Endothelial cell of umbilical vein (primary cell): ENCODE measurements around the gene NCAPG2. TPM values are rescaled to one million over a fixed set of nuclear protein-coding genes. Genes with fewer than 3 reads are reported as not detected.

Source experiments
- BruUV-seq: library from RNA; stranded (reverse); fragments of 400-500 nt; replicated peaks from 2 replicates; lab custom pipeline; 2021; lab: Mats Ljungman, UMichigan
- CTCF ChIA-PET: fragments of 300-600, 350-600 bp; sonication (Branson Sonifier 250); formaldehyde crosslinking; loops from one replicate; lab custom pipeline; 2021; ENCODE audit warnings: antibody characterized with exemption, inconsistent platforms; lab: Charles Lee
- POLR2A ChIA-PET: fragments of 300-600, 350-600 bp; sonication (Branson Sonifier 250); formaldehyde crosslinking; loops from one replicate; lab custom pipeline; 2021; ENCODE audit warnings: antibody characterized with exemption, inconsistent platforms; lab: Charles Lee
- DNase-seq: peaks from one replicate; pipeline ENCODE4 v3.0.0-alpha.2; 2011; ENCODE audit warnings: low read depth, low spot score
- FAIRE-seq: peaks from 2 replicates; lab custom pipeline; 2011; peaks lifted over from hg19 to GRCh38; lab: Jason Lieb, UNC
- H2AFZ ChIP-seq: 2 replicates; pipeline ENCODE4 v1.6.0; 2012; ENCODE audit warnings: low read depth, low read length, control low read depth, inconsistent platforms
- H3K27ac ChIP-seq: 2 replicates; pipeline ENCODE4 v1.5.1; 2011; ENCODE audit warnings: low read depth, mild to moderate bottlenecking, control low read depth, low read length, moderate library complexity; ENCODE audit not compliant: insufficient read depth
- H3K27me3 ChIP-seq, 2 experiments: 2 replicates each; pipeline versions ENCODE4 v1.6.0 to v1.6.1; 2011; ENCODE audit warnings: low read length in 2 of 2, mixed read lengths in 1 of 2; ENCODE audit not compliant: control insufficient read depth in 2 of 2, insufficient read depth in 2 of 2
- H3K36me3 ChIP-seq, 2 experiments: 2 replicates in 1 of 2; 3 replicates in 1 of 2; pipeline ENCODE4 v1.5.1; 2011; ENCODE audit warnings: low read length in 2 of 2, mild to moderate bottlenecking in 1 of 2, moderate library complexity in 1 of 2; ENCODE audit not compliant: control insufficient read depth in 2 of 2, insufficient read depth in 2 of 2; ENCODE audit errors: extremely low read depth in 1 of 2
- H3K4me1 ChIP-seq: 3 replicates; pipeline ENCODE4 v1.5.1; 2011; ENCODE audit warnings: mild to moderate bottlenecking, low read length; ENCODE audit not compliant: control insufficient read depth, insufficient read depth; ENCODE audit errors: extremely low read depth
- H3K4me2 ChIP-seq: 2 replicates; pipeline ENCODE4 v1.6.1; 2011; ENCODE audit warnings: low read length, control low read depth, mixed read lengths; ENCODE audit not compliant: insufficient read depth
- H3K4me3 ChIP-seq, 3 experiments: fragments of 200-600 bp in 1 of 3; sonication (generic), shearing (Covaris generic) in 1 of 3; replicated peaks in 1 of 3; 2 replicates each; pipeline ENCODE4 v1.5.1; 2011 to 2016; ENCODE audit warnings: control low read depth in 3 of 3, low read length in 3 of 3, mild to moderate bottlenecking in 2 of 3, inconsistent platforms in 1 of 3, low read depth in 1 of 3, moderate library complexity in 1 of 3; ENCODE audit not compliant: insufficient read depth in 1 of 3
- H3K79me2 ChIP-seq: 2 replicates; pipeline ENCODE4 v1.6.0; 2012; ENCODE audit warnings: low read length, inconsistent platforms; ENCODE audit not compliant: control insufficient read depth, insufficient read depth
- H3K9ac ChIP-seq: replicated peaks from 2 replicates; pipeline ENCODE3; 2011; ENCODE audit warnings: low read length, control low read depth; ENCODE audit not compliant: insufficient read depth; ENCODE audit errors: extremely low read depth
- H3K9me1 ChIP-seq: replicated peaks from 3 replicates; pipeline ENCODE4 v1.6.0; 2011; ENCODE audit warnings: mild to moderate bottlenecking, low read length; ENCODE audit not compliant: control insufficient read depth, insufficient read depth; ENCODE audit errors: extremely low read depth
- H3K9me3 ChIP-seq: replicated peaks from 2 replicates; pipeline ENCODE4 v1.5.1; 2012; ENCODE audit warnings: low read length, inconsistent platforms; ENCODE audit not compliant: control insufficient read depth, insufficient read depth
- H4K20me1 ChIP-seq: replicated peaks from 2 replicates; pipeline ENCODE3; 2011; ENCODE audit warnings: mild to moderate bottlenecking, low read length; ENCODE audit not compliant: control insufficient read depth, insufficient read depth; ENCODE audit errors: extremely low read depth
- CTCF ChIP-seq, 2 donors: IDR thresholded peaks; 1 replicate in 1 of 2; 2 replicates in 1 of 2; pipeline ENCODE4 v1.5.1; 2011; ENCODE audit warnings: low read length in 2 of 2, mild to moderate bottlenecking in 2 of 2, moderate library complexity in 2 of 2, control low read depth in 1 of 2, inconsistent platforms in 1 of 2, low read depth in 1 of 2; ENCODE audit not compliant: insufficient read depth in 1 of 2; ENCODE audit errors: extremely low read depth in 1 of 2
- EZH2 ChIP-seq: IDR thresholded peaks from 2 replicates; pipeline ENCODE4 v1.6.1; 2012; ENCODE audit warnings: borderline replicate concordance, low read depth, mild to moderate bottlenecking, moderate library complexity, low read length, inconsistent platforms; ENCODE audit not compliant: severe bottlenecking
- FOS ChIP-seq: IDR thresholded peaks from 2 replicates; pipeline ENCODE4 v1.6.1; 2011; ENCODE audit warnings: mild to moderate bottlenecking, low read length, moderate library complexity, borderline replicate concordance; ENCODE audit not compliant: insufficient read depth
- GATA2 ChIP-seq: IDR thresholded peaks from 2 replicates; pipeline ENCODE4 v1.7.0; 2011; ENCODE audit warnings: low read depth, mild to moderate bottlenecking, moderate library complexity, mixed read lengths, low read length; ENCODE audit not compliant: insufficient read length, insufficient read depth
- JUN ChIP-seq: IDR thresholded peaks from 2 replicates; pipeline ENCODE4 v1.6.1; 2011; ENCODE audit warnings: borderline replicate concordance, low read depth; ENCODE audit not compliant: insufficient read length, insufficient read depth
- MAX ChIP-seq: IDR thresholded peaks from 2 replicates; pipeline ENCODE4 v1.6.1; 2011; ENCODE audit not compliant: insufficient read depth, insufficient read length
- MYC ChIP-seq: IDR thresholded peaks from one replicate; pipeline ENCODE4 v1.6.1; 2011; ENCODE audit warnings: mild to moderate bottlenecking, low read depth, low read length
- POLR2A ChIP-seq: IDR thresholded peaks from 2 replicates; pipeline ENCODE4 v1.6.1; 2012; ENCODE audit warnings: low read depth, mild to moderate bottlenecking, control low read depth, low read length
- POLR2AphosphoS5 ChIP-seq: IDR thresholded peaks from 2 replicates; pipeline ENCODE4 v1.6.1; 2012; ENCODE audit warnings: low read depth, mild to moderate bottlenecking, control low read depth, low read length, moderate library complexity; ENCODE audit not compliant: insufficient read depth
- dilution Hi-C: fragments of 300-500 bp; cut with MboI; formaldehyde crosslinking; loops from one replicate; pipeline ENCODE4 v1.15.0; 2019; ENCODE audit warnings: low sequenced_read_pairs; ENCODE audit not compliant: extremely low pct_ligation_motif_present
- intact Hi-C: fragments of 100-400 bp; cut with micrococcal nuclease; formaldehyde crosslinking; loops from one replicate; pipeline ENCODE4 v1.10.0; 2022
- polyA plus RNA-seq, 4 experiments: library from polyadenylated mRNA; depleted of rRNA in 3 of 4; stranded (reverse) in 3 of 4; unstranded in 1 of 4; fragments of >200 nt; gene quantifications; 2 replicates each; pipeline versions ENCODE4 v1.2.1 to v1.2.3, GENCODE V29; 2011 to 2012; ENCODE audit warnings: missing spikeins in 1 of 4
- total RNA-seq: library from RNA; stranded (reverse); gene quantifications from 2 replicates; pipeline ENCODE4 v1.2.3, GENCODE V29; 2021

Gene NCAPG2
- total and polyA plus RNA-seq, 2 donors (not counting 3 experiments of a cell fraction or from before 2014, with no cell fraction given): 19.2 to 62.3 TPM

GRCh38 chr7:158730383-158731346, 26.1 kb upstream of the NCAPG2 start:
- Histone ChIP-seq H3K4me2 (no peak overlapping the region), H4K20me1 (no peaks in the 10 kb centered on the region), H3K4me3 (no peak overlapping the region), H3K27ac (no peak overlapping the region), H3K9ac (no peak overlapping the region), H2AFZ (no peak overlapping the region), H3K27me3 (no peaks in the 10 kb centered on the region), H3K9me1 (no peaks in the 10 kb centered on the region), H3K9me3 (no peaks in the 10 kb centered on the region), H3K36me3 (peaks cover 3% of the 10 kb centered on the region in 2 experiments), H3K4me1 (peaks cover 3% of the 10 kb centered on the region), H3K79me2 (no peaks in the 10 kb centered on the region)
- dilution Hi-C loops (no loop called here), intact Hi-C loops (no loop called here)
- ChIA-PET CTCF (interaction anchor here (1.0 to 1.2 kb wide), 3 partner anchors 26 to 99 kb away, joined by 3 to 5 read pairs (median 3); partner anchors contain the start of genes ESYT2 and NCAPG2), POLR2A (interaction anchor here (0.8 to 1.1 kb wide), 2 partner anchors 9 to 26 kb away, joined by 3 read pairs; partner anchors contain the start of gene NCAPG2)
- no peak for TF ChIP-seq EZH2
- no peak for TF ChIP-seq GATA2
- TF ChIP-seq CTCF (IDR thresholded peaks at IDR 0.05; ENCODE audit: extremely low read depth in 1 of 2, insufficient read depth in 1 of 2, low read depth in 1 of 2, low read length in 2 of 2): no peak
- no peak for TF ChIP-seq POLR2A
- TF ChIP-seq FOS: no peak
- TF ChIP-seq MAX: no peak
- TF ChIP-seq POLR2AphosphoS5: no peak
- TF ChIP-seq MYC: no peak
- no peak for TF ChIP-seq JUN
- FAIRE-seq: no peak
- DNase-seq: no peak
- BruUV-seq: TSS peak; percentile 12
